Bronchial epithelial cell (primary cell): ENCODE data around the gene RBP5. TPM values are rescaled to one million over a fixed set of nuclear protein-coding genes. Genes with fewer than 3 reads are reported as not detected.

Source experiments
- DNase-seq: peaks from one replicate; pipeline ENCODE4 v3.0.0-alpha.2; 2010; ENCODE audit warnings: low read depth
- FAIRE-seq: peaks from 2 replicates; lab custom pipeline; 2011; peaks lifted over from hg19 to GRCh38; lab: Jason Lieb, UNC
- H3K27me3 ChIP-seq: 2 replicates; pipeline ENCODE4 v1.5.1; 2011; ENCODE audit warnings: low read length; ENCODE audit not compliant: control insufficient read depth, insufficient read depth
- H3K36me3 ChIP-seq: 2 replicates; pipeline ENCODE4 v1.5.1; 2011; ENCODE audit warnings: low read length; ENCODE audit not compliant: control insufficient read depth, insufficient read depth
- H3K4me3 ChIP-seq: 2 replicates; pipeline ENCODE4 v1.5.1; 2011; ENCODE audit warnings: mild to moderate bottlenecking, low read depth, low read length, control low read depth
- total RNA-seq: library from RNA; depleted of rRNA; stranded (reverse); fragments of >200 nt; gene quantifications from 2 replicates; pipeline ENCODE4 v1.2.1, GENCODE V29; 2014
- TF ChIP-seq, protein P1 (sequence below): IDR thresholded peaks from 2 replicates; pipeline ENCODE4 v1.5.1; 2011; ENCODE audit warnings: mild to moderate bottlenecking, moderate library complexity, low read length, control low read depth, inconsistent platforms; ENCODE audit not compliant: insufficient read depth, severe bottlenecking

The RBP5 gene
- total RNA-seq, 1 donor from 2014 or later, result not detected

DNA sequence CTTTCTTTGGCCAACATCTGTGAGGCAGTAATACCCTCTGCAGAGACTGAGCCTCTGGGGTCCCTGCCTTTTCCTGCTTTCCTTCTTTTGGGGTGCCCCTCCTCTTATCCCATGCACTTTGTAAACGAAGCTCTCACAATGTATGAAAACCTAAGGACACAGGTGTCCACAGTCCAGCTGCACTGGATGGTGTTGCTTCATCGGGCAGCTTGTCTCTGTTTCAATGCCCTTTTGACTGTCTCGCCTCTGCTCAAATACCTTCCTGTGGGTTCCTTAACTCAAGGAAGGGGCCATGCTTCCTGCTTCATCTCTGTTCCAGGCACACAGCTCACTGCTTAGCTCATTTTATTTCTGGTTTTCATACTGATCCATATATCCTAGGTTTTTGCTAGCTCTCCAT is 26.1 kb downstream of the RBP5 start:
- Histone ChIP-seq H3K4me3 (no peak overlapping the region), H3K27me3 (no peaks in the 10 kb centered on the region), H3K36me3 (peaks cover 25% of the 10 kb centered on the region)
- TF ChIP-seq, protein P1, sequence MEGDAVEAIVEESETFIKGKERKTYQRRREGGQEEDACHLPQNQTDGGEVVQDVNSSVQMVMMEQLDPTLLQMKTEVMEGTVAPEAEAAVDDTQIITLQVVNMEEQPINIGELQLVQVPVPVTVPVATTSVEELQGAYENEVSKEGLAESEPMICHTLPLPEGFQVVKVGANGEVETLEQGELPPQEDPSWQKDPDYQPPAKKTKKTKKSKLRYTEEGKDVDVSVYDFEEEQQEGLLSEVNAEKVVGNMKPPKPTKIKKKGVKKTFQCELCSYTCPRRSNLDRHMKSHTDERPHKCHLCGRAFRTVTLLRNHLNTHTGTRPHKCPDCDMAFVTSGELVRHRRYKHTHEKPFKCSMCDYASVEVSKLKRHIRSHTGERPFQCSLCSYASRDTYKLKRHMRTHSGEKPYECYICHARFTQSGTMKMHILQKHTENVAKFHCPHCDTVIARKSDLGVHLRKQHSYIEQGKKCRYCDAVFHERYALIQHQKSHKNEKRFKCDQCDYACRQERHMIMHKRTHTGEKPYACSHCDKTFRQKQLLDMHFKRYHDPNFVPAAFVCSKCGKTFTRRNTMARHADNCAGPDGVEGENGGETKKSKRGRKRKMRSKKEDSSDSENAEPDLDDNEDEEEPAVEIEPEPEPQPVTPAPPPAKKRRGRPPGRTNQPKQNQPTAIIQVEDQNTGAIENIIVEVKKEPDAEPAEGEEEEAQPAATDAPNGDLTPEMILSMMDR, result no peak
- FAIRE-seq, result no peak
- no peak for DNase-seq

DNA sequence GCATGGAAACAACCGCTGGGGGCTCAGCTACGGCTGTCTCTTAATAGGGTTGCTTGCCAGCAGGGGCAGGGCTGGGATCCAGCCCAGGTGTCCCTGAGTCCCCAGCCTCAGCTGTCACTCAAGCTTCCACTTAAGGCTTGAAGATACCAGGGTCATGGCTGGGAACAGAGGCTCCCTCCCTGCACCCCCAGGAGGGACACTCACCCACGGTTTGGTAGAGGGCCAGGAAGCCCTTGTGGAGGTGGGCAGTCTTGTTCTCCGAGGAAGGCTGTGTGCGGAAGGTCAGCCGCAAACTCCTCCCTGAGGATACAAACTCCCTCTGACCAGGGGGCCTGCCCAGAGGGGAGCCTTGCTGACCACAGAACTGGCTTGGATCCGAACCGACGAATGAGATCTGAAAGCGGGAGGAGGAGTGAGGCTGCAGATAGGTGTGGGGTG is 27.0 kb downstream of the RBP5 start:
- Histone ChIP-seq H3K4me3 (no peak overlapping the region), H3K27me3 (no peaks in the 10 kb centered on the region), H3K36me3 (peaks cover 25% of the 10 kb centered on the region)
- TF ChIP-seq, protein P1, result no peak
- DNase-seq, result no peak
- FAIRE-seq, result no peak

DNA sequence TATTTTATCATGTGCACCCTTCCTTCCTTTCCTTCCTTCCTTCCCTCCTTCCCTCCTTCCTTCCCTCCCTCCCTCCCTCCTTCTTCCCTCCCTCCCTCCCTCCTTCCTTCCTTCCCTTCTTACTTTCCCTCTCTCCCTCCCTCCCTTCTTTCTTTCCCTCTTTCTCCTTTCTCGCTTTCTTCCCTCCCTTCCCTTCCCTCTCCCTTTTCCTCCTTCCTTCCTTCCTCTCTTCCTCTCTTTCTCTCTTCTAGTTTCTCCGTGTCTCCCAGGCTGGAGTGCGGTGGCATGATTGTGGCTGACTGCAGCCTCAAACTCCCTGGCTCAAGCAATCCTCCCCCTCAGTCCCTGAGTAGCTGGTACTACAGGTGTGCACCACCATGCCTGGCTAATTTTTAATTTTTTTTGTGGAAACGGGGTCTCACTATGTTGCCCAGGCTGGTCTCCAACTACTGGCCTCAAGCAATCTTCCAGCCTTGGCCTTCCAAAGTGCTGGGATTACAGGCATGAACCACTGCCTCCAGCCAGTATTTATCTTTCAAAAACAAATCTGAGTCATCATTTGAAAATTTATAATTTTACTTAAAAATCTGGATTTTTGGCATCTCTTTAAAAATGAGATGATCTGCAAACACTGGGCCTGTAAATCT is 27.5 kb downstream of the RBP5 start:
- TF ChIP-seq, protein P1, result no peak
- no peaks in the 10 kb centered on the region for H3K27me3 ChIP-seq
- no peak overlapping the region for H3K4me3 ChIP-seq
- peaks cover 25% of the 10 kb centered on the region for H3K36me3 ChIP-seq
- FAIRE-seq (no peak), DNase-seq (no peak)

DNA sequence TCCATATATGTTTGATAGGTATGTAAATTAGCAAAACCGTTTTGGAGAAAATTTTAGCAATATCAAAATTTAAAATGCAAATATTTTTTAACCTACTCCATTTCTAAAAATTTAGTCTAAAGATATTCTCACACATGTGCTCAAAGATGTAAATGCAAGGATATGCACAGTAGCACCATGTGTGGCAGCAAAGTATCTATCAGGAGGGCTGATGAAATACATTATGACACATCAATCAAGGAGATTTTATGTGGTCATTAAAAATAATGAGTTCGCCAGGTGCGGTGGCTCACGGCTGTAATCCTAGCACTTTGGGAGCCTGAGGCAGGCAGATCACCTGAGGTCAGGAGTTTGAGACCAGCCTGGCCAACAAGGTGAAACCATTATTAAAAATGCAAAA is 28.4 kb downstream of the RBP5 start:
- Histone ChIP-seq H3K4me3 (no peak overlapping the region), H3K36me3 (peaks cover 25% of the 10 kb centered on the region), H3K27me3 (no peaks in the 10 kb centered on the region)
- no peak for FAIRE-seq
- TF ChIP-seq, protein P1, result no peak
- DNase-seq, result no peak

DNA sequence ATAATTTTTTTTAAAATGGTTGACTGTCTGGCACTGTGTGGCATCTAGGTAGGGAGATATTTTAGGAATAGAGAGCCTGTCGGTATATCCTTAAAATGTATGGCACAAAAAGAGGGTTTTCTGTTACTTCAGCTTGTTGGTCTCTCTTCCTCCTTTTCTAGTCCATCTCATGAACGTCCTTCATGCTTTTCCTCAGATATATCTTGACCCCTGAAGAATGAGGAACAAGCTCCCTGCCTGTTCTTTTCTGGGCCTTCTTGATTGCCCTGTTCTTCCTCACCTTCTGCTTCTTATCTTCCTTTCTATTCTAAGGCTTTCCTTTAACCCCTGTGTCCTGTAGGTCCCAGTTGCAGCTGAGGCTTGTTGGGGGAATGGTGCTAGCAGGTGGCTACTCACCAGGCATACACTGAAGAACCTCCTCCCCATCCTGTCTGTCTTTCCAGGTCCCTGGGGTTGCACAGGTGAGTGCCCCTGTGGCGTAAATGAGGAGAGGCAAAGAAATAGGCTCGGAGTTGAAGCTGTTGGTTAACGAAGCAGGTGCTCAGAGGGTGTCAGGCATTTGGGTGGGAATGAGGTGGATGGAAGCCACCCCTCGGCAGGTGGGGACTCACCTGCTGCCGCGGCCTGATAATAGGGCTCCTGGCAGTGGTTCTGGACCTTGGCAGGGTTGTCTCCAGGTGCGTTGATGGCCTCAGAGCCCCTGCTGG is 29.2 kb downstream of the RBP5 start:
- no peak for DNase-seq
- TF ChIP-seq, protein P1, result no peak
- FAIRE-seq, result no peak
- peaks cover 24% of the 10 kb centered on the region for H3K36me3 ChIP-seq
- no peaks in the 10 kb centered on the region for H3K27me3 ChIP-seq
- H3K4me3 ChIP-seq, result no peak overlapping the region
